ENCODE results near the gene BSX.

BSX gene

DNA sequence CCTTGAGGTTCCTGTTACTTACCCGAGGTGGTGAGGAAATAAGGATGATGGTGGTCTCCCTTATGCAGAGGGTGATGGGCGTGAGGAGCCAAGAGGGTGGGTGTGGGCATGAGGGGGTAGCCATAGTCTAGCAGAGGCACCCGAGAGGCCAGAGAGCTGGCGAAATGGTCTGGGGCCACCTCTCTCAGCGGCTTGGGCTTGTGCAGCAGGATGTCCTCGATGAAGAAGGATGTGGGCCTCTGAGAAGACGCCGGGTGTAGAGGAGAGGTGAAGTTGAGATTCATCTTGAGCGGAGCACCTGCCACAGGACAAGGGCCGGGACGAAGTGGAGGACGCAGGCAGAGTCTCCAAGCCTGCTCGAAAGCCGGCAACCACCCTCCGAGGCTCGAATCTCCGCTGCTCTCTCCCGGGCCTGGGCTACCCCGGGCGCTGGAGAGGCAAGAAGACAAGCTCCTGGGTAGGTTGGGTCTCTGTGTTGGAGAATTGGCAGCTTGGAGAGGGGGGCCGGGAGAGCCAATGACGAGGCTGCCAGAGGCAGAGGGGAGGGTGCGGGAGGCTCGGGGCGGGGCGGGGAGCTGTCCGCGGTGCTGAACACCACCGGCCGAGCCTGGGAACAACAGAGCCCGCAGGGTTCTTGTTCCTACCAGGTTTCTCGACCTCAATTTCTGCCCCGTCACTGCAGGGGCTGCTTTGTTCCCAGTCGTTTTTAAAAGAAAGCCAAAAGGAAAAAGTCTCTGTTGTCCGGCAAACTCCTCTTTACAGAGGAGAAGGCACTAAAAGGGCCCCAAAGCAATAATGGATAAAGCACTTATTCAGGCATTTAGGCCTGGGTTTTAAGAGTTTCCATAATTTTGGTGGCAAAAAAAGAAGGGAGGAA lies at the start of gene BSX:
Gene BSX, minus strand, starts transcription at position 447 of the 877 bp plus-strand sequence. Its CDS starts 163 bp downstream, at position 284.
- DNase-seq: peak; percentile 52

GRCh38 chr11:123030517-123030916 lies 48.9 kb upstream of the BSX start:
- no peak for DNase-seq

- no peak for DNase-seq
These were observed 39.3 kb upstream of the BSX start for GRCh38 chr11:123020968-123021367.

GRCh38 chr11:123018702-123019101 lies 37.1 kb upstream of the BSX start:
- no peak for DNase-seq

DNA sequence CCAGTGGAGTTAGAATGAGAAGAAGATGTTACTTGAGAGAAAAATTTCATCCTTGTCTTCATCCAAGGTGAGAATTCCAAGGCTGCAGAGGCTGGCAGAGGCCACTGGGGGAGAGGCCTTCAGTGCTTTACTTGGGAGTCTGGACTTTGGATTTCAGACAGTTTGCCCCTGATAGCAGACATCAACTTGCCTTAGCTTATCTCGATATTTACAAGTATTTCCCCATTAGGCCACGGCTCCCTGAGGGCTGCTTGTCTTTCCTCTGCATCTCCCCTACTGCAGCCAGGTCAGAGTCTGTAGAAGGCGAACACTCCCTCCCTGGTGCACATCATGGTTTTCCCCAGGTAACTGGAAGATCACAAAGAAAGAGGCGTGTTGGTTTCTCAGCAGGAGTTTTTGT lies 29.9 kb upstream of the BSX start:
- no peak for DNase-seq

GRCh38 chr11:123006860-123007542 lies 25.4 kb upstream of the BSX start:
- no peak for DNase-seq

GRCh38 chr11:123000721-123001120 lies 19.1 kb upstream of the BSX start:
- no peak for DNase-seq

GRCh38 chr11:122998727-122999366 lies 17.2 kb upstream of the BSX start:
- no peak for DNase-seq

- no peak for DNase-seq
These were observed 13.9 kb upstream of the BSX start for GRCh38 chr11:122995526-122995925.

- DNase-seq: no peak
These were observed 2.8 kb upstream of the BSX start for GRCh38 chr11:122984186-122985011.

- no peak for DNase-seq
These were observed 2.0 kb upstream of the BSX start for GRCh38 chr11:122983438-122984185.

DNA sequence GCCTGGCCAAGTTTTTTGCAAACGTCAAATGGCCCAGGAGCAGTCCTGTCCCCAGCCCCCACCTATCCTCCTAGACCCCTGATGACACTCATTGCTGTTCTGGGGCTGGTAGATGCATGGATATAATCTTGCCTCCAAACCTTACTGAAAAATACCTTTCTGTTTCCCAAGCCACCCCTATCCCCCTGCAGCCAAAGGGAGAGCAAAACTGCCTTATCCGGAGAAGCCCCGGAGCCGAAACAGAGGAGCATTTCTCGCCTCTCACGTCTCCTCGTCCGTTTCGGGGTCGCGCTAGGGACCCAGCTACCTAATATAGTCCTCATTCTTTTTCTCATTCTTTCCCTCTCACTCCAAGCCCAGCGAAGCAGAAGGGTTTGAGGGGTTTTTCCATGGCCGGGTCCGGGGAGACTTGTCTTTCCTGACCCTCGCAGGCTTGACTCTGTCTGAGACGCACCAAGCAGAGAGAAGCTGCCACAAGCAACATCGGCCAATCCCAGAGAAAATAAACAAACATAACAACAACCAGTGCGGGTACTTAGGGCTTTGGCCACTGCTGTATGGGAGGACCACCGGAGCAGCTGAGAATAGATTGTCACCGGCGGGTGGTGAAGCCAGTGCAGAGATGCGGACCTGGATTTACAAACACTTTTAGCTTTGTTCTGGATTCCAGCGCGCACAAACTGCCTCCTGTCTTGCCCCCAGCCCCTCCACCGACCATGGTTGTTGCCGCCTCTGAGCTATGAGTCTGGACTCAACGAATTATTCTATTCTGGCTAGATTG lies 1.6 kb downstream of the BSX start:
- no peak for DNase-seq

DNA sequence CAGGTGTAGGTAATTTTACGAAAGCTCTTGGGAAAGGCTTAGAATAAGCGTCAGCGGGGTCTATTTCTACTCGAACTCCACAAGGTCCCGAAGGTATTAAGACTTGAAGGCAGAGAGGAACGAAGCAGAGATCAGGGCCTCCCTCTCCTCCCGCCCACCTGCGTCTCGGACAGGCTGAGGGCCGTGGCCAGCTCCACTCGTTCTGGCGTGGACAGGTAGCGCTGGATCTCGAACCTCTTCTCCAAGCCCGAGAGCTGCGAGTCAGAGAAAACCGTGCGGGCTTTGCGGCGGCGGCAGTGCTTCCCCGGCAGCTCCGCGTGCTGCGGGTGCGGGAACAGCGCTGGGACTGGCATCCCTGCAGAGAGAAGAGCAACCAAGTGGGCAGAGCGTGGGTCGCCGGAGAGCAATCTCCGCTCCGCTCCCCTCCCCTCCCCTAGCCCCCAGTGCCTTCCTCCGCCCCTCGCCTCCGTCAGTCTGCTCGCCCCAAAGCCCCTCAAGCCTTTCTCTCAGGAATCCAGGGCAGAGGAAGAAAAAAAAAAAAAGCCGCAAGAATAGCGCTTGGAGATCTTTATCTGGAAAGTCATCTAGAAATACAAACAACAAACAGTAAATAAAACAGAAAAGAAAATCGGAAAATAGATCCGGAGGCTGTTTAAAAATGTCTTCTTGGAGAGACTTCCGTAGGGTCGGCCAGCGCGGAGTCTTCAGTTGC lies 2.4 kb downstream of the BSX start:
- DNase-seq: no peak

- no peak for DNase-seq
These were observed 3.4 kb downstream of the BSX start for GRCh38 chr11:122978299-122978620.

GRCh38 chr11:122977470-122978298 lies 4.0 kb downstream of the BSX start:
- DNase-seq: no peak

GRCh38 chr11:122976734-122977469 lies 4.7 kb downstream of the BSX start:
- no peak for DNase-seq

DNA sequence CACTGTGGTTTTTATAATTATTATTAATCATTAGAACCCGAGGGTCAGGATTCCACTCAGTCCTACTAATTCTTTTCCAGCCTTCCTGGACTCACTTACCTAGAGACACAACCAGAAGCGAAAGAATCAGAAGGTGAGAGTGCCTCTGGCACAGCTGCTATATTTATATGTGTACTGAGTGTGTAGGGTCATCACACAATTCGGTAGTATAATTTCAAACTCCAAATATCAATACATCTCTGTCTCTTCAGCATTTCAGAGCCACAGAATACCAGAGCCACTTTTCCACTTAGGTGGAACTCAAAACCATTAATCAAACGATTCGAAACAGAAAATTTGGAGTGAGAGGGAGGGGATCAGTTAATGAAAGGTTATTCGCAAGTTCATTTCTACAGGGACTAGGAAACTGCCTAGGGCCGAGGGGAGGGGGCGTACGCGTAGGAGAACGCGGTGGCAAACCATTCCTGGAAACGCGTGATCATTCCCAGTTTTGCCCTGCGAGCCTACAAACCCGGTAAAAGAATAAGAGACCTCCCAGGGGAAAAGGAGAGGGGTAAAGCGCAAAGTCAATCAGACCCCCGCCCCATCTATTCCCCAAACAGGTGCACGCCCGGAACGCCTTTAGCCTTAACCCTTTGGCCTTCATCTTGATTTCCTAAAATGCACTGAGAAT lies 5.4 kb downstream of the BSX start:
- DNase-seq: no peak

- no peak for DNase-seq
These were observed 17.7 kb downstream of the BSX start for GRCh38 chr11:122963961-122964360.

All from activated CD4-positive, CD25-positive, alpha-beta regulatory T cell treated with anti-CD3 and anti-CD28 coated beads, Interleukin-2, amount 50 U/mL, for 72 hours (primary cell).